Uterus (tissue), 4 donors: ENCODE measurements around the gene ABCC6. TPM values are rescaled to one million over a fixed set of nuclear protein-coding genes. Genes with fewer than 3 reads are reported as not detected.
"Not testable (repeated sequence)": the region's sequence is repeated elsewhere in the genome, so short reads cannot be mapped to it uniquely, and the experiment has no call there.

Experiments used
- DNase-seq, 2 donors: peaks; one replicate each; pipeline ENCODE4 v3.0.0-alpha.2; 2019 to 2020
- H3K27ac ChIP-seq, 2 donors: fragments of 200-600 bp; sonication (generic); 1 replicate in 1 of 2; 2 replicates in 1 of 2; pipeline ENCODE4 v1.5.1; 2016 to 2018
- H3K27me3 ChIP-seq, 2 donors: fragments of 200-600 bp; sonication (generic); one replicate each; pipeline ENCODE4 v1.5.1; 2018 to 2019; ENCODE audit warnings: control low read depth in 1 of 2
- H3K36me3 ChIP-seq, 2 donors: fragments of 200-600 bp; sonication (generic); one replicate each; pipeline ENCODE4 v1.5.1; 2019; ENCODE audit warnings: control low read depth in 1 of 2
- H3K4me1 ChIP-seq, 2 donors: fragments of 200-600 bp; sonication (generic); one replicate each; pipeline ENCODE4 v1.5.1; 2018 to 2019; ENCODE audit warnings: control low read depth in 1 of 2
- H3K4me3 ChIP-seq, 2 donors: fragments of 200-600 bp; sonication (generic); 1 replicate in 1 of 2; 2 replicates in 1 of 2; pipeline ENCODE4 v1.5.1; 2018 to 2019; ENCODE audit warnings: mild to moderate bottlenecking in 1 of 2
- H3K9me3 ChIP-seq, 2 donors: fragments of 200-600 bp; sonication (generic); one replicate each; pipeline ENCODE4 v1.5.1; 2019; ENCODE audit warnings: control low read depth in 1 of 2
- POLR2A ChIP-seq, 2 donors: fragments of 450-650 bp; IDR thresholded peaks; one replicate each; pipeline ENCODE4 v1.6.1; 2016; ENCODE audit warnings: antibody characterized with exemption in 2 of 2, mild to moderate bottlenecking in 1 of 2, moderate library complexity in 1 of 2
- intact Hi-C: fragments of 100-400 bp; cut with DNase I; formaldehyde crosslinking; loops from one replicate; pipeline ENCODE4 v1.15.1; 2023; ENCODE audit warnings: low total_unique reads
- total RNA-seq, 4 donors: library from RNA; depleted of rRNA in 3 of 4; stranded (reverse); fragments of >200 nt in 3 of 4; gene quantifications; one replicate each; pipeline versions ENCODE4 v1.1.0 to v1.2.4, GENCODE V29; 2014 to 2023
- donor health status: DM: yes; HTN: yes; CAD: no.

ABCC6 gene
- total RNA-seq, 4 donors from 2014 or later = 0.29 to 7.6 (median 1.3) TPM; not detected in 1

GRCh38 chr16:16249621-16250330, 26.5 kb upstream of the ABCC6 start:
- intact Hi-C loops, H3K27me3 ChIP-seq, H3K36me3 ChIP-seq, H3K4me3 ChIP-seq, DNase-seq, H3K4me1 ChIP-seq, H3K9me3 ChIP-seq, H3K27ac ChIP-seq: not testable (repeated sequence)

- intact Hi-C loops, H3K9me3 ChIP-seq, H3K4me1 ChIP-seq, H3K4me3 ChIP-seq, H3K27me3 ChIP-seq, H3K27ac ChIP-seq, DNase-seq, H3K36me3 ChIP-seq: not testable (repeated sequence)
These were observed 24.1 kb upstream of the ABCC6 start for GRCh38 chr16:16247439-16247838.

- H3K4me3 ChIP-seq, H3K4me1 ChIP-seq, H3K27me3 ChIP-seq, H3K36me3 ChIP-seq, H3K27ac ChIP-seq, H3K9me3 ChIP-seq, intact Hi-C loops, DNase-seq: not testable (repeated sequence)
These were observed 23.4 kb upstream of the ABCC6 start for GRCh38 chr16:16246578-16247262.

DNA sequence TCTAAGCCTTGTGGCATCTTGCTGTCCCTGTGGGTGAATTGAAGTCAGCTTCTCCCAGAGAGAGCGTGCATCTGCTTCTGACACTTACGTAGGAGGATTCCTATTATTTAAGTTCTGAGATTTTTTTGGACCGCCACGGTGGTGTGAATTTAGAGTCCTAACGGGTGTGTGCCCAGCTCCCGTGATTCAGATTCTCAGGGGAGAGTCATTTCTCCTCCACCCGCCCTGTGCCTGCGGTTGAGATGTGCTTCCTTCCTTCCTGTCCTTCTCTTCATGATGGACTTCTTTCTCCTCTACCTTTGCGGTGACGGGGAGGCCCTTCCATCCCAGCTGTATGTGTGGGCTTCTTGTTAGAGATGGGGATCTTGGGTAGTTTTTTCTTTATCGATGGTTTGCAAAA, 20.6 kb upstream of the ABCC6 start:
- H3K27ac ChIP-seq, H3K36me3 ChIP-seq, intact Hi-C loops, H3K4me3 ChIP-seq, DNase-seq, H3K9me3 ChIP-seq, H3K4me1 ChIP-seq, H3K27me3 ChIP-seq: not testable (repeated sequence)

GRCh38 chr16:16240667-16241066, 17.4 kb upstream of the ABCC6 start:
- intact Hi-C loops, H3K4me3 ChIP-seq, H3K27ac ChIP-seq, H3K9me3 ChIP-seq, H3K4me1 ChIP-seq, DNase-seq, H3K27me3 ChIP-seq, H3K36me3 ChIP-seq: not testable (repeated sequence)

DNA sequence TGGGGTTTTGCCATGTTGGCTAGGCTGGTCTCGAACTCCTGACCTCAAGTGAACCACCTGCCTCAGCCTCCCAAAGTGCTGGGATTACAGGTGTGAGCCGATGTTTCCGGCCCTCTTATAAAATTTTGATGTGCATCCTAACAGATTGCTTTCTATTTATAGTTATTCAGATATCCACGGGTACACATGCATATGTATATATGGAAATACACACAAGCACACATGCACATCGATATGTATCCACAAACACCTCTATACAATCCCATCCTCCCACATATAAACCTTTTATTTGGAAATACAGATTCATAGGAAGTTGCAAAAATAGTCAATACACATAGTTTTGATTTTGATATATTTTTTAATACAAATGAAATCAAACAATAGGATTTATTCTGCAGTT, 14.4 kb upstream of the ABCC6 start:
- not testable (repeated sequence) for H3K9me3 ChIP-seq

GRCh38 chr16:16237071-16237470, 13.8 kb upstream of the ABCC6 start:
- H3K4me1 ChIP-seq, H3K36me3 ChIP-seq, H3K4me3 ChIP-seq, intact Hi-C loops, DNase-seq, H3K9me3 ChIP-seq, H3K27ac ChIP-seq, H3K27me3 ChIP-seq: not testable (repeated sequence)

More for the DNA sequence above, 14.4 kb upstream of the ABCC6 start:
- H3K27me3 ChIP-seq, intact Hi-C loops, H3K36me3 ChIP-seq, H3K4me3 ChIP-seq, H3K27ac ChIP-seq, DNase-seq, H3K4me1 ChIP-seq: not testable (repeated sequence)

DNA sequence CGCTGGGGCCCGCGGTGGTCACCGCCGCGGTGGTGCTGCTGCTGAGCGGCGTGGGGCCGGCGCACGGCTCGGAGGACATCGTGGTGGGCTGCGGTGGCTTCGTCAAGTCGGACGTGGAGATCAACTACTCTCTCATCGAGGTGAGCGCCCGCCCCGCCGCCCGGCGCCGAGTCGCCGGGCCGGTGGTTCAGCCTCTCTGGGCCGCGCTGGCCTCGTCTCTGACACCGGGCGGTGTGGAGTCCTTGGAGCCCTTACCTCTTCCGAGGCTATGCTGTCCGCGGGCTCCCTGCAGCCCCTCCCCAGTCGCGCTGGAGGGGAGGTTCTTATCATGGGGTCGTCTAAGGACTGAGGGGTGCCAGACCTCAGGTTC, 9.4 kb upstream of the ABCC6 start:
- TF ChIP-seq POLR2A (IDR thresholded peaks at IDR 0.05) = peak in 1 of 2 donors; percentile 1
- H3K36me3 ChIP-seq, H3K27me3 ChIP-seq, H3K4me3 ChIP-seq, DNase-seq, H3K9me3 ChIP-seq, H3K4me1 ChIP-seq, intact Hi-C loops, H3K27ac ChIP-seq: not testable (repeated sequence)

DNA sequence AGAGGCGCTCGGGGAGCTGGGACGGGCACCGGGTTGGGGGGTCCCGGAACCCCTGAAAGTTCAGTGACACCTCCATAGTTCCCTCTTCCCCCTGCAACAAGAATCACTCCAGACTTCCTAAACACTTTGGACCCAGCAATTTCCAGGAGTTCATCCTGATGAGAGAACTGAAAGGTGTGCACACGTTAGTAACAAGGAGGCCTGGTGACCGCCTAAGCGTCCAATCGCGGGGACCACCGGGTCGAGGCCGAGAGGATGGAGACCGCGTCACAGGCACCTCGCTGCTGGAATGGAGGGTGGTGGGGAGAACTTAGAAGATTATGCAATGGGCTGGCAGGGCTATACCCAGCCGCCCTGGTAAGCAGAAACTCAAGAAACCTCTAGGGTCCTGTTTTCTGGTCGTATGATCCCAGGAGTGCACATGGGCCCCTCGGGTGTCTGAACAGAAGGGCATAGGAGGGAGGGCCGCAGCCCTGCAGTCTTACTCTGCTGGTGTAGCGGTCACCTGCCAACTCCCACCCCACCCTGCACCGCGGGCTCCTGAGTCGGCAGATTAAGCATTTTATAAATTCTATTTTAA, 458 bp upstream of the ABCC6 start:
- H3K27me3 ChIP-seq, H3K9me3 ChIP-seq, H3K4me1 ChIP-seq, H3K27ac ChIP-seq, H3K4me3 ChIP-seq, DNase-seq, H3K36me3 ChIP-seq, intact Hi-C loops: not testable (repeated sequence)

GRCh38 chr16:16221382-16221781, 1.9 kb downstream of the ABCC6 start:
- H3K36me3 ChIP-seq, DNase-seq, H3K9me3 ChIP-seq, H3K27me3 ChIP-seq, H3K4me1 ChIP-seq, H3K4me3 ChIP-seq, H3K27ac ChIP-seq, intact Hi-C loops: not testable (repeated sequence)

GRCh38 chr16:16220449-16220848, 2.8 kb downstream of the ABCC6 start:
- H3K4me1 ChIP-seq, intact Hi-C loops, H3K27ac ChIP-seq, DNase-seq, H3K27me3 ChIP-seq, H3K36me3 ChIP-seq, H3K9me3 ChIP-seq, H3K4me3 ChIP-seq: not testable (repeated sequence)

- H3K4me1 ChIP-seq, intact Hi-C loops, DNase-seq, H3K27me3 ChIP-seq, H3K27ac ChIP-seq, H3K36me3 ChIP-seq, H3K9me3 ChIP-seq, H3K4me3 ChIP-seq: not testable (repeated sequence)
These were observed 4.5 kb downstream of the ABCC6 start for GRCh38 chr16:16218787-16219186.

DNA sequence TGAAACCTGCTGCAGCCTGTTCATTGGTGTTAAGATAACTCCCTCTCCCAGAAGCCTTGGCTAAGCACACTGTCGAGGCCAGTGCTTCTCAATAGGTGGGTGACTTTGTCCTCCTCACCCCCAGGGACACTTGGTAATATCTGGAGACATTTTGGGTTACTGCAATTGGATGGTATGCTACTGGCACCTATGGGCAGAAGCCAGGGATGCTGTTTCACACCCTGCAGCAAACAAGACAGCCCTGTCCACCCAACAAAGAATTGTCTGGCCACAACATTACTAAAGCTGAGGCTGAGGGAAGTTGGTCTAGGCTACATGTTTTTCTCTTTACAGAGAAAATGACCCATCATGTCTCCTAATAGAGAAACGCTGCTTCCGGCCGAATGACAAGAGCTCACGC, 4.9 kb downstream of the ABCC6 start:
- DNase-seq, H3K27me3 ChIP-seq, H3K4me1 ChIP-seq, H3K27ac ChIP-seq, intact Hi-C loops, H3K9me3 ChIP-seq, H3K4me3 ChIP-seq, H3K36me3 ChIP-seq: not testable (repeated sequence)
